Skeletal muscle satellite cell (primary cell): ENCODE results near the gene TMEM184C.

Experiments used
- H3K27me3 ChIP-seq: 2 replicates; pipeline ENCODE4 v1.7.0; 2013; ENCODE audit warnings: low read length; ENCODE audit not compliant: control insufficient read depth, insufficient read depth
- H3K36me3 ChIP-seq: 2 replicates; pipeline ENCODE4 v1.7.0; 2013; ENCODE audit warnings: mild to moderate bottlenecking, control low read depth, low read length; ENCODE audit not compliant: insufficient read depth
- H3K4me1 ChIP-seq: 2 replicates; pipeline ENCODE4 v1.7.0; 2013; ENCODE audit warnings: low read length; ENCODE audit not compliant: control insufficient read depth, insufficient read depth
- H3K4me2 ChIP-seq: 2 replicates; pipeline ENCODE4 v1.7.0; 2013; ENCODE audit warnings: mild to moderate bottlenecking, low read length
- H3K4me3 ChIP-seq: 2 replicates; pipeline ENCODE4 v1.7.0; 2013; ENCODE audit warnings: low read length
- H3K9ac ChIP-seq: 2 replicates; pipeline ENCODE4 v1.7.0; 2013; ENCODE audit warnings: mild to moderate bottlenecking, low read depth, low read length, moderate library complexity
- H3K9me3 ChIP-seq: replicated peaks from 2 replicates; pipeline ENCODE4 v1.7.0; 2013; ENCODE audit warnings: mild to moderate bottlenecking, control low read depth, low read length

Gene TMEM184C

GRCh38 chr4:147586637-147587036 is 30.6 kb upstream of the TMEM184C start:
- no peaks in the 10 kb centered on the region for H3K27me3 ChIP-seq
- peaks cover 22% of the 10 kb centered on the region for H3K4me1 ChIP-seq
- no peak overlapping the region for H3K4me2 ChIP-seq
- no peaks in the 10 kb centered on the region for H3K36me3 ChIP-seq
- no peak overlapping the region for H3K4me3 ChIP-seq
- no peaks in the 10 kb centered on the region for H3K9me3 ChIP-seq
- H3K9ac ChIP-seq = no peak overlapping the region

- peaks cover 18% of the 10 kb centered on the region for H3K4me1 ChIP-seq
- no peak overlapping the region for H3K9ac ChIP-seq
- H3K36me3 ChIP-seq = no peaks in the 10 kb centered on the region
- no peaks in the 10 kb centered on the region for H3K9me3 ChIP-seq
- no peaks in the 10 kb centered on the region for H3K27me3 ChIP-seq
- no peak overlapping the region for H3K4me3 ChIP-seq
- H3K4me2 ChIP-seq = no peak overlapping the region
These were observed 30.2 kb upstream of the TMEM184C start for GRCh38 chr4:147587041-147587440.

- Histone ChIP-seq H3K36me3 (no peaks in the 10 kb centered on the region), H3K4me2 (no peak overlapping the region)
These were observed 27.6 kb upstream of the TMEM184C start for GRCh38 chr4:147589586-147589985.

GRCh38 chr4:147590249-147590920 is 26.8 kb upstream of the TMEM184C start:
- no peak overlapping the region for H3K4me3 ChIP-seq
- H3K27me3 ChIP-seq = no peaks in the 10 kb centered on the region
- H3K9ac ChIP-seq = peak overlapping the region; percentile 44
- H3K36me3 ChIP-seq = no peaks in the 10 kb centered on the region
- peaks cover 12% of the 10 kb centered on the region for H3K4me1 ChIP-seq
- H3K4me2 ChIP-seq = peak overlapping the region; percentile 55
- H3K9me3 ChIP-seq = no peaks in the 10 kb centered on the region

More at GRCh38 chr4:147589586-147589985, 27.6 kb upstream of the TMEM184C start:
- Histone ChIP-seq H3K9me3 (no peaks in the 10 kb centered on the region), H3K27me3 (no peaks in the 10 kb centered on the region), H3K4me1 (peaks cover 12% of the 10 kb centered on the region), H3K9ac (peak overlapping the region; percentile 44), H3K4me3 (no peak overlapping the region)

- Histone ChIP-seq H3K4me3 (no peak overlapping the region), H3K9ac (peak overlapping the region; percentile 18), H3K4me1 (peaks cover 12% of the 10 kb centered on the region), H3K36me3 (no peaks in the 10 kb centered on the region), H3K9me3 (no peaks in the 10 kb centered on the region), H3K4me2 (no peak overlapping the region), H3K27me3 (no peaks in the 10 kb centered on the region)
These were observed 26.1 kb upstream of the TMEM184C start for GRCh38 chr4:147591106-147591505.

- Histone ChIP-seq H3K9ac (no peak overlapping the region), H3K4me2 (no peak overlapping the region), H3K4me3 (no peak overlapping the region), H3K27me3 (no peaks in the 10 kb centered on the region), H3K36me3 (no peaks in the 10 kb centered on the region), H3K4me1 (peaks cover 23% of the 10 kb centered on the region), H3K9me3 (no peaks in the 10 kb centered on the region)
These were observed 23.1 kb upstream of the TMEM184C start for GRCh38 chr4:147594107-147594506.

GRCh38 chr4:147594578-147594977 is 22.6 kb upstream of the TMEM184C start:
- Histone ChIP-seq H3K27me3 (no peaks in the 10 kb centered on the region), H3K4me3 (no peak overlapping the region), H3K4me1 (peaks cover 26% of the 10 kb centered on the region), H3K36me3 (no peaks in the 10 kb centered on the region), H3K4me2 (no peak overlapping the region), H3K9me3 (no peaks in the 10 kb centered on the region), H3K9ac (no peak overlapping the region)

GRCh38 chr4:147596377-147596776 is 20.8 kb upstream of the TMEM184C start:
- peaks cover 22% of the 10 kb centered on the region for H3K4me1 ChIP-seq
- H3K36me3 ChIP-seq = no peaks in the 10 kb centered on the region
- H3K9ac ChIP-seq = no peak overlapping the region
- no peak overlapping the region for H3K4me3 ChIP-seq
- no peaks in the 10 kb centered on the region for H3K9me3 ChIP-seq
- H3K27me3 ChIP-seq = no peaks in the 10 kb centered on the region
- no peak overlapping the region for H3K4me2 ChIP-seq

- no peak overlapping the region for H3K4me3 ChIP-seq
- H3K4me1 ChIP-seq = peaks cover 22% of the 10 kb centered on the region
- H3K36me3 ChIP-seq = no peaks in the 10 kb centered on the region
- H3K4me2 ChIP-seq = peak overlapping the region; percentile 45
- no peaks in the 10 kb centered on the region for H3K27me3 ChIP-seq
- H3K9ac ChIP-seq = no peak overlapping the region
- no peaks in the 10 kb centered on the region for H3K9me3 ChIP-seq
These were observed 20.2 kb upstream of the TMEM184C start for GRCh38 chr4:147596981-147597380.

- Histone ChIP-seq H3K36me3 (no peaks in the 10 kb centered on the region), H3K9me3 (no peaks in the 10 kb centered on the region), H3K9ac (no peak overlapping the region)
These were observed 19.6 kb upstream of the TMEM184C start for GRCh38 chr4:147597561-147597960.

GRCh38 chr4:147599206-147599605 is 18.0 kb upstream of the TMEM184C start:
- Histone ChIP-seq H3K4me3 (no peak overlapping the region), H3K4me2 (no peak overlapping the region), H3K27me3 (no peaks in the 10 kb centered on the region), H3K9ac (no peak overlapping the region), H3K9me3 (no peaks in the 10 kb centered on the region), H3K4me1 (peaks cover 22% of the 10 kb centered on the region), H3K36me3 (no peaks in the 10 kb centered on the region)

More at GRCh38 chr4:147597561-147597960, 19.6 kb upstream of the TMEM184C start:
- no peaks in the 10 kb centered on the region for H3K27me3 ChIP-seq
- H3K4me2 ChIP-seq = no peak overlapping the region
- no peak overlapping the region for H3K4me3 ChIP-seq
- peaks cover 22% of the 10 kb centered on the region for H3K4me1 ChIP-seq

- no peak overlapping the region for H3K4me3 ChIP-seq
- no peaks in the 10 kb centered on the region for H3K36me3 ChIP-seq
- H3K27me3 ChIP-seq = no peaks in the 10 kb centered on the region
- H3K9ac ChIP-seq = no peak overlapping the region
- no peaks in the 10 kb centered on the region for H3K9me3 ChIP-seq
- no peak overlapping the region for H3K4me2 ChIP-seq
- peaks cover 22% of the 10 kb centered on the region for H3K4me1 ChIP-seq
These were observed 17.4 kb upstream of the TMEM184C start for GRCh38 chr4:147599769-147600168.
